Measurements from ENCODE around the gene KNDC1. TPM values are rescaled to one million over a fixed set of nuclear protein-coding genes. Genes with fewer than 3 reads are reported as not detected.

Gene KNDC1
- total and polyA plus RNA-seq, 2 donors (not counting 3 experiments of a cell fraction or from before 2014, with no cell fraction given): not detected

DNA sequence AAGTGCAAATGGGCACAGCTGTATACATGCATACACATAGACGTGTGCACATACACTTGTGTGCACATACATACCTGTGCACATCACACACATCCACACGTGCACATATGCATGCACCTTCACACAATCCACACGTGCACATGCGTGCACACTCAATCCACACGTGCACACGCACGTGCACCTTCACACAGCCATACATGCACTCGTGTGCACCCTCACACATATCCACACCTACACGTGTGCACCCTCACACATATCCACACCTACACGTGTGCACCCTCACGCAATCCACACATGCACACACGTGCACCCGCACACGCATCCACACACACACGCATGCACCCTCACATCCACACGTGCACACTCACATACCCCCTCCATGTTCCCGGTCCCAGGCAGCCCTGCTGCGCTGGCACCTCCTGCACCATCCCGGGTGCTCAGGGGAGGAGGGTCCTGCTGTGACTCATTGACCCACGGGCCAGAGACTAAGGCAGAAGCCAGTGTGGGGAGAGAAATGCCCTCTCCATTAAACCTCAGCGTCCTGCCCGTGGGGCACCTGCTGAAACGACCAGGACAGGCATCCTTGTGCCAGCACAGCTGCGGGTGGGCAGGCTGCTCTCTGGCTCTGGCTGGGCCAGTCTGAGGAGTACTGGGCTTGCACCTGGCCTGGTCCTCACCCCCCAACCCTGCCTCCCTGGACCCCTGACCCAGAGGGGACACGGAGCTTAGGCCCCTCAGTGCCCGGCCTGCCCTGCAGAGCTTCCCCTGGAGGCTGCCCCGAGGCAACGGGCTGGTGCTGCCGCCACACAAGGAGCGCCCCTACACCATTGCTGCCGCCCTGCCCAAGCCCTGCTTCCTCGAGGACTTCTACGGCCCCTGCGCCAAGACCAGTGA is 52.2 kb downstream of the KNDC1 start:
- Histone ChIP-seq H3K9me1 (replicated peaks; ENCODE audit: control insufficient read depth, extremely low read depth, insufficient read depth, low read length) (no peaks in the 10 kb centered on the region), H3K9ac (replicated peaks; ENCODE audit: extremely low read depth, insufficient read depth, low read length) (no peak overlapping the region), H3K4me1 (ENCODE audit: control insufficient read depth, extremely low read depth, insufficient read depth, low read length) (no peaks in the 10 kb centered on the region), H2AFZ (ENCODE audit: low read depth, low read length) (no peak overlapping the region), H3K27ac (ENCODE audit: insufficient read depth, low read depth, low read length) (no peak overlapping the region), H3K9me3 (replicated peaks; ENCODE audit: control insufficient read depth, insufficient read depth, low read length) (no peaks in the 10 kb centered on the region), H4K20me1 (replicated peaks; ENCODE audit: control insufficient read depth, extremely low read depth, insufficient read depth, low read length) (no peaks in the 10 kb centered on the region), H3K36me3 (ENCODE audit: control insufficient read depth in 2 of 2, extremely low read depth in 1 of 2, insufficient read depth in 2 of 2, low read length in 2 of 2) (no peaks in the 10 kb centered on the region), H3K4me3 (replicated peaks in 1 of 3; ENCODE audit: insufficient read depth in 1 of 3, low read depth in 1 of 3, low read length in 3 of 3) (no peak overlapping the region), H3K79me2 (ENCODE audit: control insufficient read depth, insufficient read depth, low read length) (no peaks in the 10 kb centered on the region), H3K4me2 (ENCODE audit: insufficient read depth, low read length) (no peak overlapping the region), H3K27me3 (ENCODE audit: control insufficient read depth in 2 of 2, insufficient read depth in 2 of 2, low read length in 2 of 2) (no peaks in the 10 kb centered on the region)
- intact Hi-C loops (cut with micrococcal nuclease) (no loop called here), dilution Hi-C loops (cut with MboI; ENCODE audit: extremely low pct_ligation_motif_present, low sequenced_read_pairs) (no loop called here)
- POLR2A ChIA-PET: no interaction called here
- no peak for TF ChIP-seq POLR2AphosphoS5 (IDR thresholded peaks at IDR 0.05; ENCODE audit: insufficient read depth, low read depth, low read length)
- no peak for TF ChIP-seq POLR2A (IDR thresholded peaks at IDR 0.05; ENCODE audit: low read depth, low read length)
- DNase-seq (ENCODE audit: low read depth, low spot score): no peak
- BruUV-seq (replicated peaks): no TSS peak
- FAIRE-seq: no peak
- CTCF ChIA-PET: no interaction called here

DNA sequence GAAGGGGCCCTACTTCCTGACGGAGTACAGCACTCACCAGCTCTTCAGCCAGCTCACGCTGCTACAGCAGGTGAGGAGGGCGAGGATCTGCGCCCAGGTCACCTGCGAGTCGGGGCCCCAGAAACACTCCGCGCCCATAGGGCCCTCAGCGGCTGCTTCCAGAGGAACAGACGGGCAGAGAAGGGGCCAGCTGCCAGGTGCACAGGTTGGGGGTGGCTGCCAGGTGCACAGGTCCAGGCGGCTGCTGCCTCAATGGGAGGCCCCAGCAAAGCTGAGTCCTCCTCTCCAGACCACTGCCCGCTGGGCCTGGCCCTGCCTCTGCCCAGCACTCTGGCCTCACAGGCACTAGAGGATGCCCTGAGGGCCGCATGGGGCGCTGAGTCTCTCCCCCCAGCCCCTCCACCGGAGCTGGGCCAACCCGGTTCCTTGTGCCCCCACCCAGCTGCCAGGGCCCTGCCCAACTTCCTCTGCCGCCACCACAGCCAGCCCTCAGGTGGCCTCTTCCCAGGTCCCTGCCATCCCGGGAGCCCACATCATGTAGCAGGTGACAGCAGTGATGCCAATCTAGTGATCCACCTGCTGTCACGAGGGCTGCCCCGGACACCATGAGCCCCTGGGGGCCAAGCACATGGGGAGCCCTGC is 53.0 kb downstream of the KNDC1 start:
- Histone ChIP-seq H3K4me3 (replicated peaks in 1 of 3; ENCODE audit: insufficient read depth in 1 of 3, low read depth in 1 of 3, low read length in 3 of 3) (no peak overlapping the region), H3K9ac (replicated peaks; ENCODE audit: extremely low read depth, insufficient read depth, low read length) (no peak overlapping the region), H3K9me3 (replicated peaks; ENCODE audit: control insufficient read depth, insufficient read depth, low read length) (no peaks in the 10 kb centered on the region), H3K27me3 (ENCODE audit: control insufficient read depth in 2 of 2, insufficient read depth in 2 of 2, low read length in 2 of 2) (no peaks in the 10 kb centered on the region), H3K9me1 (replicated peaks; ENCODE audit: control insufficient read depth, extremely low read depth, insufficient read depth, low read length) (no peaks in the 10 kb centered on the region), H2AFZ (ENCODE audit: low read depth, low read length) (no peak overlapping the region), H3K4me1 (ENCODE audit: control insufficient read depth, extremely low read depth, insufficient read depth, low read length) (no peaks in the 10 kb centered on the region), H3K36me3 (ENCODE audit: control insufficient read depth in 2 of 2, extremely low read depth in 1 of 2, insufficient read depth in 2 of 2, low read length in 2 of 2) (no peaks in the 10 kb centered on the region), H3K79me2 (ENCODE audit: control insufficient read depth, insufficient read depth, low read length) (no peaks in the 10 kb centered on the region), H3K4me2 (ENCODE audit: insufficient read depth, low read length) (no peak overlapping the region), H3K27ac (ENCODE audit: insufficient read depth, low read depth, low read length) (no peak overlapping the region), H4K20me1 (replicated peaks; ENCODE audit: control insufficient read depth, extremely low read depth, insufficient read depth, low read length) (no peaks in the 10 kb centered on the region)
- intact Hi-C loops (cut with micrococcal nuclease): no loop called here
- POLR2A ChIA-PET: no interaction called here
- CTCF ChIA-PET: no interaction called here
- FAIRE-seq: no peak
- TF ChIP-seq, protein P1, sequence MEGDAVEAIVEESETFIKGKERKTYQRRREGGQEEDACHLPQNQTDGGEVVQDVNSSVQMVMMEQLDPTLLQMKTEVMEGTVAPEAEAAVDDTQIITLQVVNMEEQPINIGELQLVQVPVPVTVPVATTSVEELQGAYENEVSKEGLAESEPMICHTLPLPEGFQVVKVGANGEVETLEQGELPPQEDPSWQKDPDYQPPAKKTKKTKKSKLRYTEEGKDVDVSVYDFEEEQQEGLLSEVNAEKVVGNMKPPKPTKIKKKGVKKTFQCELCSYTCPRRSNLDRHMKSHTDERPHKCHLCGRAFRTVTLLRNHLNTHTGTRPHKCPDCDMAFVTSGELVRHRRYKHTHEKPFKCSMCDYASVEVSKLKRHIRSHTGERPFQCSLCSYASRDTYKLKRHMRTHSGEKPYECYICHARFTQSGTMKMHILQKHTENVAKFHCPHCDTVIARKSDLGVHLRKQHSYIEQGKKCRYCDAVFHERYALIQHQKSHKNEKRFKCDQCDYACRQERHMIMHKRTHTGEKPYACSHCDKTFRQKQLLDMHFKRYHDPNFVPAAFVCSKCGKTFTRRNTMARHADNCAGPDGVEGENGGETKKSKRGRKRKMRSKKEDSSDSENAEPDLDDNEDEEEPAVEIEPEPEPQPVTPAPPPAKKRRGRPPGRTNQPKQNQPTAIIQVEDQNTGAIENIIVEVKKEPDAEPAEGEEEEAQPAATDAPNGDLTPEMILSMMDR (IDR thresholded peaks at IDR 0.05; ENCODE audit: extremely low read depth in 1 of 2, insufficient read depth in 1 of 2, low read depth in 1 of 2, low read length in 2 of 2): no peak
- TF ChIP-seq EZH2 (IDR thresholded peaks at IDR 0.05; ENCODE audit: borderline replicate concordance, low read depth, low read length, severe bottlenecking): no peak
- no peak for TF ChIP-seq GATA2 (IDR thresholded peaks at IDR 0.05; ENCODE audit: insufficient read depth, insufficient read length, low read depth, low read length)
- no peak for TF ChIP-seq JUN (IDR thresholded peaks at IDR 0.05; ENCODE audit: borderline replicate concordance, insufficient read depth, insufficient read length, low read depth)
- no peak for TF ChIP-seq POLR2AphosphoS5 (IDR thresholded peaks at IDR 0.05; ENCODE audit: insufficient read depth, low read depth, low read length)
- no peak for TF ChIP-seq POLR2A (IDR thresholded peaks at IDR 0.05; ENCODE audit: low read depth, low read length)
- TF ChIP-seq MAX (IDR thresholded peaks at IDR 0.05; ENCODE audit: insufficient read depth, insufficient read length): no peak
- no peak for TF ChIP-seq MYC (IDR thresholded peaks at IDR 0.05; ENCODE audit: low read depth, low read length)
- no peak for TF ChIP-seq FOS (IDR thresholded peaks at IDR 0.05; ENCODE audit: borderline replicate concordance, insufficient read depth, low read length)
- dilution Hi-C loops (cut with MboI; ENCODE audit: extremely low pct_ligation_motif_present, low sequenced_read_pairs): no loop called here
- no peak for DNase-seq (ENCODE audit: low read depth, low spot score)
- no TSS peak for BruUV-seq (replicated peaks)
